Right lobe of liver (tissue), 4 donors: ENCODE measurements around the gene ST3GAL2.
"Not testable (repeated sequence)": the region's sequence is repeated elsewhere in the genome, so short reads cannot be mapped to it uniquely, and the experiment has no call there.

Experiments used
- CTCF ChIP-seq, 4 donors: fragments of 200-600 bp in 3 of 4; fragments of 450-650 bp in 1 of 4; IDR thresholded peaks; one replicate each; pipeline versions ENCODE4 v1.5.1 to v1.8.0; 2016 to 2022; ENCODE audit warnings: antibody characterized with exemption in 4 of 4, mild to moderate bottlenecking in 2 of 4
- POLR2A ChIP-seq: fragments of 450-650 bp; IDR thresholded peaks from one replicate; pipeline ENCODE4 v1.6.1; 2017; ENCODE audit warnings: antibody characterized with exemption, mild to moderate bottlenecking
- donor health status: DM: no; HTN: no; CAD: no.
- donor health status: DM: no; HTN: no; CAD: no.
- donor health status: DM: no; HTN: yes; CAD: no.

GRCh38 chr16:70450142-70451003 is 11.5 kb upstream of the ST3GAL2 start:
- TF ChIP-seq POLR2A; CTCF (IDR thresholded peaks at IDR 0.05): not testable (repeated sequence)
